NCI-H1436 (cell line): ENCODE measurements around the gene TRMT112.
A peak's percentile ranks its signal among the peaks of the same experiment; 100 is the strongest.

Experiments
- DNase-seq: peaks from one replicate; lab custom pipeline; 2025; lab: John Stamatoyannopoulos, UW

The TRMT112 gene

GRCh38 chr11:64317325-64317960 lies at the start of gene TRMT112:
TRMT112 (minus strand) TSS chr11:64317559; CDS start chr11:64317526, 33 bp downstream.
- peak; percentile 97 for DNase-seq

- DNase-seq, result no peak
These were observed 49.4 kb upstream of the TRMT112 start for GRCh38 chr11:64366751-64367150.

GRCh38 chr11:64364911-64365310 lies 47.6 kb upstream of the TRMT112 start:
- no peak for DNase-seq

GRCh38 chr11:64364435-64364834 lies 47.1 kb upstream of the TRMT112 start:
- DNase-seq, result no peak

GRCh38 chr11:64362339-64362738 lies 45.0 kb upstream of the TRMT112 start:
- DNase-seq, result no peak

GRCh38 chr11:64361659-64362058 lies 44.3 kb upstream of the TRMT112 start:
- DNase-seq, result no peak

GRCh38 chr11:64360448-64360921 lies 43.1 kb upstream of the TRMT112 start:
- no peak for DNase-seq

GRCh38 chr11:64359712-64360445 lies 42.5 kb upstream of the TRMT112 start:
- DNase-seq, result no peak

- DNase-seq, result no peak
These were observed 41.8 kb upstream of the TRMT112 start, which contains the start of gene RPS6KA4 for GRCh38 chr11:64358907-64359711. RPS6KA4 (plus strand) TSS chr11:64359162; CDS start chr11:64359236, 74 bp downstream.

- no peak for DNase-seq
These were observed 41.2 kb upstream of the TRMT112 start for GRCh38 chr11:64358536-64358906.

- DNase-seq, result no peak
These were observed 40.7 kb upstream of the TRMT112 start for GRCh38 chr11:64357904-64358535.

- DNase-seq, result no peak
These were observed 40.1 kb upstream of the TRMT112 start for GRCh38 chr11:64357446-64357845.

- peak; percentile 48 for DNase-seq
These were observed 39.4 kb upstream of the TRMT112 start for GRCh38 chr11:64356498-64357411.

- DNase-seq, result peak; percentile 82
These were observed 38.0 kb upstream of the TRMT112 start for GRCh38 chr11:64355078-64355940.

- DNase-seq, result no peak
These were observed 36.6 kb upstream of the TRMT112 start for GRCh38 chr11:64353715-64354506.

GRCh38 chr11:64352995-64353714 lies 35.8 kb upstream of the TRMT112 start:
- DNase-seq, result no peak

- DNase-seq, result no peak
These were observed 35.0 kb upstream of the TRMT112 start for GRCh38 chr11:64352099-64352994.
